MCF 10A (cell line): ENCODE measurements around the gene LOXL4. TPM values are rescaled to one million over a fixed set of nuclear protein-coding genes. Genes with fewer than 3 reads are reported as not detected.

Experiments
- BruUV-seq: library from RNA; stranded (reverse); fragments of 400-500 nt; replicated peaks from 2 replicates; lab custom pipeline; 2021; lab: Mats Ljungman, UMichigan
- CTCF ChIA-PET: fragments of 300-600 bp; sonication (Branson Sonifier 250); formaldehyde crosslinking; extraction: SDS; loops from one replicate; lab custom pipeline; 2021; ENCODE audit warnings: antibody characterized with exemption, inconsistent platforms; lab: Yijun Ruan, JAX
- POLR2A ChIA-PET: fragments of 300-600, 350-650 bp; sonication (Branson Sonifier 250); formaldehyde crosslinking; extraction: SDS; loops from one replicate; lab custom pipeline; 2020; ENCODE audit warnings: antibody characterized with exemption, inconsistent platforms; lab: Yijun Ruan, JAX
- DNase-seq: peaks from one replicate; pipeline ENCODE4 v3.0.0-alpha.2; 2018; ENCODE audit not compliant: unreplicated experiment
- H3K27ac Mint-ChIP-seq: one replicate; pipeline ENCODE4 v1.8.0; 2022; ENCODE audit warnings: mild to moderate bottlenecking, low read depth, mixed read lengths; ENCODE audit not compliant: unreplicated experiment
- H3K27me3 Mint-ChIP-seq: one replicate; pipeline ENCODE4 v1.8.0; 2022; ENCODE audit warnings: mixed read lengths; ENCODE audit not compliant: insufficient read depth, unreplicated experiment
- H3K36me3 Mint-ChIP-seq: one replicate; pipeline ENCODE4 v1.8.0; 2022; ENCODE audit warnings: mild to moderate bottlenecking, moderate library complexity, mixed read lengths; ENCODE audit not compliant: insufficient read depth, unreplicated experiment
- H3K4me1 Mint-ChIP-seq: one replicate; pipeline ENCODE4 v1.8.0; 2022; ENCODE audit warnings: mixed read lengths; ENCODE audit not compliant: insufficient read depth, unreplicated experiment
- H3K4me3 Mint-ChIP-seq: one replicate; pipeline ENCODE4 v1.8.0; 2022; ENCODE audit warnings: mild to moderate bottlenecking, moderate library complexity, mixed read lengths; ENCODE audit not compliant: unreplicated experiment
- H3K9me3 Mint-ChIP-seq: one replicate; pipeline ENCODE4 v1.8.0; 2022; ENCODE audit warnings: mixed read lengths; ENCODE audit not compliant: unreplicated experiment
- CTCF ChIP-seq: fragments of 200-600 bp; IDR thresholded peaks from one replicate; pipeline ENCODE4 v1.8.0; 2022; ENCODE audit warnings: antibody characterized with exemption, mild to moderate bottlenecking; ENCODE audit not compliant: unreplicated experiment
- intact Hi-C: fragments of 100-400 bp; cut with micrococcal nuclease; formaldehyde crosslinking; loops from 2 replicates; pipeline ENCODE4 v1.14.1; 2022
- total RNA-seq: library from RNA; stranded (reverse); gene quantifications from 2 replicates; pipeline ENCODE4 v1.2.3, GENCODE V29; 2022

Gene LOXL4
- total RNA-seq, 1 experiment from 2014 or later: not detected

DNA sequence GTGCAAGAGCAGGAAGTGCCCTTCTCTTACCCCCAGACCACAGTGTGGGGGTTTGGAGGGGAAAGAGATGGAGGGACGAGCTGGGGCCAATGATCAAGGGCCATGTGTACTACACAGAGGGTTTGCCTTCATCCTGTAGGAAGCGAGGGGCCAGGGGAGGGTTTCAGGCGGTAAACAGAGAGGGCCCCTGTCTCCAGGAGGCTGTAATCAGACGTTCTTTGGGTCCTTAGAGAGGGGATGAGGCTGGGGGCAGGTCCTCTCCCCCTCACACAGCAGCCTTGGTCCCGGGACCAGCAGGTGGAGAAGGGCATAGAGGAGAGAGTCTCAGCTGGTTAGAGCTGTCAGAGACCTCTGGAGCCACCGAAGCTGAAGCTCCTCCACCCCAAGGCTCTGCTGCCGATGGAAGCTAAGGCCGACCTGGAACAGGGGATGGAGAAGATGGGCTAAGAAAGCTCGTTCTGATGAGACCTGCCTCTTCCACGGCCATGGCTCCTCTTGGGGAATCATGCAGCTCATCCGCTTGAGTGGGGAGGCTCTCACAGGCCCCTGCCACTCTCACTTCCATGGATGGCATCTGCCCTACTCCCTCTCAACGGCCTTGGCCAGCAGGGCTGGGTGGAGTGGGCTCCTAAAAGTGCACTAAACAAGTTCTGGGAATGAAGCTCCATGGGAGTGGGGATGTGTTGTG, 3.5 kb downstream of the LOXL4 start:
- Mint-ChIP-seq H3K27me3 (no peaks in the 10 kb centered on the region), H3K4me3 (no peak overlapping the region), H3K9me3 (no peaks in the 10 kb centered on the region), H3K36me3 (peaks cover 3% of the 10 kb centered on the region), H3K4me1 (peaks cover 13% of the 10 kb centered on the region), H3K27ac (peak overlapping the region; percentile 17)
- intact Hi-C loops: loop anchor here (10.0 kb wide), 1 partner anchor 200 kb away; no protein-coding TSS in a partner anchor
- CTCF ChIA-PET: interaction anchor here (0.8 to 4.4 kb wide), 4 partner anchors 31 to 203 kb away, joined by 4 to 55 read pairs (median 10); no protein-coding TSS in a partner anchor
- TF ChIP-seq CTCF: no peak
- BruUV-seq: no TSS peak
- DNase-seq: no peak
- POLR2A ChIA-PET: interaction anchor here (0.7 kb wide), 1 partner anchor 520 kb away, joined by 3 read pairs; no protein-coding TSS in a partner anchor

DNA sequence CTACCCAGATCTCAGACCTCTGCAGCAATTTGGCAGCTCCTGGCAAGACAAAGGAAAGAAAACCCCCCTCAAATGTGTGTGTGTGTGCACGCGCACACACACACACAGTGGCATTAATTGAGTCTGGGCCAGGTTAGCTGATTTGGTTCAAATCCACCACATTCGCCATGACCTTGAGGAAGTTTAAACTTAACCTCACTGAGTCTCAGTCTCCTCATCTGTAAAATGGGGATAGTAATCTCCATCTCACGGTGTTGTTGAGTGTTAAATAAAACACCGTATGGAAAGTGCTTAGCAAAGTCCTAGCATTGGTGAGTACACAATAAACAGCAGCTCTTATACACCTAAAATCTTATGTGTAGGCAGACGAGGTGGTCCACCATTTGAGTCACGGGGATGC, 4.9 kb downstream of the LOXL4 start:
- CTCF ChIA-PET: interaction anchor here (0.7 to 4.4 kb wide), 17 partner anchors 10 to 149 kb away, joined by 3 to 55 read pairs (median 5); no protein-coding TSS in a partner anchor
- intact Hi-C loops: loop anchor here (10.0 kb wide), 1 partner anchor 202 kb away; no protein-coding TSS in a partner anchor
- peaks cover 7% of the 10 kb centered on the region for H3K36me3 Mint-ChIP-seq

GRCh38 chr10:98262571-98262970, 5.4 kb downstream of the LOXL4 start:
- CTCF ChIA-PET: interaction anchor here (0.7 to 4.4 kb wide), 19 partner anchors 9 to 401 kb away, joined by 3 to 55 read pairs (median 4); no protein-coding TSS in a partner anchor
- intact Hi-C loops: loop anchor here (1.0 to 10.0 kb wide), 2 partner anchors 47 to 202 kb away; no protein-coding TSS in a partner anchor

More for the DNA sequence above, 4.9 kb downstream of the LOXL4 start:
- Mint-ChIP-seq H3K27me3 (no peaks in the 10 kb centered on the region), H3K4me1 (peaks cover 6% of the 10 kb centered on the region), H3K27ac (no peak overlapping the region), H3K9me3 (no peaks in the 10 kb centered on the region), H3K4me3 (no peak overlapping the region)
- no peak for DNase-seq
- TF ChIP-seq CTCF: no peak
- no TSS peak for BruUV-seq
- POLR2A ChIA-PET: interaction anchor here (0.9 kb wide), 1 partner anchor 46 kb away, joined by 6 read pairs; no protein-coding TSS in a partner anchor

More at GRCh38 chr10:98262571-98262970, 5.4 kb downstream of the LOXL4 start:
- Mint-ChIP-seq H3K27ac (no peak overlapping the region), H3K27me3 (no peaks in the 10 kb centered on the region), H3K9me3 (no peaks in the 10 kb centered on the region), H3K4me3 (no peak overlapping the region), H3K4me1 (peaks cover 6% of the 10 kb centered on the region), H3K36me3 (peaks cover 7% of the 10 kb centered on the region)
- no TSS peak for BruUV-seq
- peak; percentile 55 for TF ChIP-seq CTCF
- peak; percentile 70 for DNase-seq
- POLR2A ChIA-PET: interaction anchor here (0.9 kb wide), 1 partner anchor 47 kb away, joined by 6 read pairs; no protein-coding TSS in a partner anchor
